H9 (cell line): ENCODE measurements around the gene ZSWIM6. TPM values are rescaled to one million over a fixed set of nuclear protein-coding genes. Genes with fewer than 3 reads are reported as not detected.

Experiments
- DNase-seq: peaks from one replicate; pipeline ENCODE4 v3.0.0-alpha.2; 2017
- H2AFZ ChIP-seq: one replicate; pipeline ENCODE4 v1.6.1; 2013; ENCODE audit warnings: mild to moderate bottlenecking, low read length, control low read depth, moderate library complexity
- H2AK5ac ChIP-seq: 2 replicates; pipeline ENCODE4 v1.6.1; 2013; ENCODE audit warnings: low read length, control low read depth, mixed read lengths; ENCODE audit not compliant: insufficient read length
- H2BK120ac ChIP-seq: one replicate; pipeline ENCODE4 v1.6.1; 2013; ENCODE audit warnings: low read depth, mild to moderate bottlenecking, low read length, control low read depth, inconsistent platforms; ENCODE audit not compliant: poor library complexity, severe bottlenecking
- H2BK12ac ChIP-seq: 2 replicates; pipeline ENCODE4 v1.6.1; 2013; ENCODE audit warnings: low read length, control low read depth, mixed read lengths, low read depth; ENCODE audit not compliant: insufficient read length
- H2BK15ac ChIP-seq: 2 replicates; pipeline ENCODE4 v1.6.1; 2013; ENCODE audit warnings: low read depth, low read length, control low read depth
- H2BK20ac ChIP-seq: one replicate; pipeline ENCODE4 v1.6.1; 2013; ENCODE audit warnings: low read depth, mild to moderate bottlenecking, low read length, control low read depth, inconsistent platforms; ENCODE audit not compliant: poor library complexity, severe bottlenecking
- H2BK5ac ChIP-seq: 2 replicates; pipeline ENCODE4 v1.6.1; 2013; ENCODE audit warnings: low read length, control low read depth, mixed read lengths; ENCODE audit not compliant: insufficient read length
- H3K14ac ChIP-seq: 2 replicates; pipeline ENCODE4 v1.6.1; 2013; ENCODE audit warnings: low read length, control low read depth; ENCODE audit not compliant: insufficient read depth
- H3K18ac ChIP-seq: 2 replicates; pipeline ENCODE4 v1.6.1; 2013; ENCODE audit warnings: low read depth, mild to moderate bottlenecking, mixed read lengths, low read length, control low read depth; ENCODE audit not compliant: insufficient read length
- H3K23ac ChIP-seq: 2 replicates; pipeline ENCODE4 v1.6.1; 2013; ENCODE audit warnings: low read length, control low read depth, mixed read lengths, low read depth; ENCODE audit not compliant: insufficient read length
- H3K23me2 ChIP-seq: 2 replicates; pipeline ENCODE4 v1.6.1; 2013; ENCODE audit warnings: low read depth, mild to moderate bottlenecking, mixed read lengths, low read length, control low read depth; ENCODE audit not compliant: insufficient read length, poor library complexity, severe bottlenecking
- H3K27ac ChIP-seq: 2 replicates; pipeline ENCODE4 v1.5.1; 2013; ENCODE audit warnings: low read length, control low read depth, mixed read lengths, low read depth; ENCODE audit not compliant: insufficient read length
- H3K27me3 ChIP-seq: 2 replicates; pipeline ENCODE4 v1.6.1; 2013; ENCODE audit warnings: low read length, control low read depth, inconsistent platforms; ENCODE audit not compliant: insufficient read depth
- H3K4ac ChIP-seq: 2 replicates; pipeline ENCODE4 v1.6.1; 2013; ENCODE audit warnings: low read depth, mild to moderate bottlenecking, control low read depth, inconsistent platforms, low read length, moderate library complexity
- H3K4me1 ChIP-seq: 2 replicates; pipeline ENCODE4 v1.6.1; 2013; ENCODE audit warnings: low read length, control low read depth, inconsistent platforms; ENCODE audit not compliant: insufficient read depth
- H3K4me2 ChIP-seq: 2 replicates; pipeline ENCODE4 v1.6.1; 2013; ENCODE audit warnings: low read length, control low read depth, mixed read lengths; ENCODE audit not compliant: insufficient read length, insufficient read depth
- H3K56ac ChIP-seq: 2 replicates; pipeline ENCODE4 v1.6.1; 2013; ENCODE audit warnings: low read depth, mild to moderate bottlenecking, mixed read lengths, low read length, control low read depth; ENCODE audit not compliant: insufficient read length
- H3K79me1 ChIP-seq: 2 replicates; pipeline ENCODE4 v1.6.1; 2013; ENCODE audit warnings: low read depth, mild to moderate bottlenecking, moderate library complexity, low read length, control low read depth, inconsistent platforms; ENCODE audit not compliant: insufficient read depth, poor library complexity, severe bottlenecking
- H3K79me2 ChIP-seq: 2 replicates; pipeline ENCODE4 v1.6.1; 2013; ENCODE audit warnings: low read length, control low read depth, inconsistent platforms; ENCODE audit not compliant: insufficient read depth
- H3K9ac ChIP-seq: 2 replicates; pipeline ENCODE4 v1.6.1; 2013; ENCODE audit warnings: low read length, control low read depth, mixed read lengths; ENCODE audit not compliant: insufficient read length; ENCODE audit errors: extremely low read depth
- H3K9me3 ChIP-seq: one replicate; pipeline ENCODE4 v1.6.1; 2013; ENCODE audit warnings: low read depth, low read length, inconsistent platforms; ENCODE audit not compliant: control insufficient read depth
- H3T11ph ChIP-seq: one replicate; pipeline ENCODE4 v1.6.1; 2013; ENCODE audit warnings: mild to moderate bottlenecking, low read length, control low read depth, inconsistent platforms
- H4K20me1 ChIP-seq: one replicate; pipeline ENCODE4 v1.6.1; 2013; ENCODE audit not compliant: control insufficient read depth, insufficient read length, insufficient read depth
- H4K5ac ChIP-seq: 2 replicates; pipeline ENCODE4 v1.6.1; 2013; ENCODE audit warnings: low read depth, mild to moderate bottlenecking, mixed read lengths, low read length, control low read depth; ENCODE audit not compliant: insufficient read length
- H4K8ac ChIP-seq: replicated peaks from 2 replicates; pipeline ENCODE4 v1.6.1; 2013; ENCODE audit warnings: low read length, control low read depth, mixed read lengths, low read depth; ENCODE audit not compliant: insufficient read length
- H4K91ac ChIP-seq: 2 replicates; pipeline ENCODE4 v1.6.1; 2013; ENCODE audit warnings: low read depth, mild to moderate bottlenecking, moderate library complexity, mixed read lengths, low read length, control low read depth; ENCODE audit not compliant: insufficient read length
- H3K27ac Mint-ChIP-seq, 3 experiments: 2 replicates in 2 of 3; 3 replicates in 1 of 3; pipeline ENCODE4 v1.8.0; 2020 to 2021; ENCODE audit warnings: mixed read lengths in 3 of 3, mild to moderate bottlenecking in 1 of 3, moderate library complexity in 1 of 3
- H3K27me3 Mint-ChIP-seq: 2 replicates; pipeline ENCODE4 v1.8.0; 2021; ENCODE audit warnings: low read depth, mild to moderate bottlenecking, moderate library complexity, mixed read lengths
- H3K36me3 Mint-ChIP-seq, 3 experiments: 2 replicates in 2 of 3; 3 replicates in 1 of 3; pipeline ENCODE4 v1.8.0; 2020 to 2021; ENCODE audit warnings: low read depth in 3 of 3, mixed read lengths in 3 of 3; ENCODE audit not compliant: insufficient read depth in 1 of 3
- H3K4me1 Mint-ChIP-seq, 2 experiments: 2 replicates each; pipeline ENCODE4 v1.8.0; 2020; ENCODE audit warnings: mixed read lengths in 2 of 2
- H3K4me3 Mint-ChIP-seq, 2 experiments: 2 replicates in 1 of 2; 3 replicates in 1 of 2; pipeline ENCODE4 v1.8.0; 2020 to 2021; ENCODE audit warnings: mild to moderate bottlenecking in 2 of 2, mixed read lengths in 2 of 2, moderate library complexity in 1 of 2
- H3K9me3 Mint-ChIP-seq, 2 experiments: 2 replicates in 1 of 2; 3 replicates in 1 of 2; pipeline ENCODE4 v1.8.0; 2020; ENCODE audit warnings: mild to moderate bottlenecking in 2 of 2, mixed read lengths in 2 of 2, moderate library complexity in 1 of 2
- WGBS: extraction: QIAGEN DNeasy Blood & Tissue Kit; methylation state at CpG from one replicate; pipeline ENCODE4 v1.1.7; 2013; ENCODE audit warnings: missing lambda C conversion rate, low lambda C conversion rate, mixed read lengths; ENCODE audit not compliant: insufficient read length; ENCODE audit errors: extremely low coverage; 5-methylcytosine and 5-hydroxymethylcytosine counted together
- total RNA-seq: library from RNA; stranded (reverse); gene quantifications from 2 replicates; pipeline ENCODE4 v1.2.1, GENCODE V29; 2021
- TF ChIP-seq, protein P1 (sequence below): fragments of 200-600 bp; sonication (generic); conservative IDR thresholded peaks from 3 replicates; pipeline ENCODE4 v1.8.0; 2021; ENCODE audit warnings: antibody characterized with exemption, mild to moderate bottlenecking

Gene ZSWIM6
- total RNA-seq, 1 experiment from 2014 or later, result 11.5 TPM

GRCh38 chr5:61289241-61289640 is 42.8 kb upstream of the ZSWIM6 start:
- Histone ChIP-seq H3K9me3 (no peaks in the 10 kb centered on the region), H3K23me2 (no peaks in the 10 kb centered on the region), H4K91ac (no peak overlapping the region), H3K4ac (no peak overlapping the region), H2BK120ac (no peak overlapping the region), H4K8ac (no peak overlapping the region), H3T11ph (no peak overlapping the region), H3K14ac (no peak overlapping the region), H3K18ac (no peak overlapping the region), H3K27me3 (no peaks in the 10 kb centered on the region), H2BK5ac (no peak overlapping the region), H3K9ac (no peak overlapping the region), H3K79me2 (no peaks in the 10 kb centered on the region), H2BK12ac (no peak overlapping the region), H2AFZ (no peak overlapping the region), H3K27ac (no peak overlapping the region), H3K23ac (no peak overlapping the region), H2BK20ac (no peak overlapping the region), H2BK15ac (no peak overlapping the region), H4K5ac (no peak overlapping the region), H2AK5ac (no peak overlapping the region), H4K20me1 (no peaks in the 10 kb centered on the region), H3K56ac (no peak overlapping the region), H3K4me1 (peaks cover 3% of the 10 kb centered on the region), H3K4me2 (no peak overlapping the region), H3K79me1 (no peaks in the 10 kb centered on the region)
- no peak for DNase-seq
- TF ChIP-seq, protein P1, sequence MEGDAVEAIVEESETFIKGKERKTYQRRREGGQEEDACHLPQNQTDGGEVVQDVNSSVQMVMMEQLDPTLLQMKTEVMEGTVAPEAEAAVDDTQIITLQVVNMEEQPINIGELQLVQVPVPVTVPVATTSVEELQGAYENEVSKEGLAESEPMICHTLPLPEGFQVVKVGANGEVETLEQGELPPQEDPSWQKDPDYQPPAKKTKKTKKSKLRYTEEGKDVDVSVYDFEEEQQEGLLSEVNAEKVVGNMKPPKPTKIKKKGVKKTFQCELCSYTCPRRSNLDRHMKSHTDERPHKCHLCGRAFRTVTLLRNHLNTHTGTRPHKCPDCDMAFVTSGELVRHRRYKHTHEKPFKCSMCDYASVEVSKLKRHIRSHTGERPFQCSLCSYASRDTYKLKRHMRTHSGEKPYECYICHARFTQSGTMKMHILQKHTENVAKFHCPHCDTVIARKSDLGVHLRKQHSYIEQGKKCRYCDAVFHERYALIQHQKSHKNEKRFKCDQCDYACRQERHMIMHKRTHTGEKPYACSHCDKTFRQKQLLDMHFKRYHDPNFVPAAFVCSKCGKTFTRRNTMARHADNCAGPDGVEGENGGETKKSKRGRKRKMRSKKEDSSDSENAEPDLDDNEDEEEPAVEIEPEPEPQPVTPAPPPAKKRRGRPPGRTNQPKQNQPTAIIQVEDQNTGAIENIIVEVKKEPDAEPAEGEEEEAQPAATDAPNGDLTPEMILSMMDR, result peak; percentile 52; the same call in 2 of the 3 replicates
- Mint-ChIP-seq H3K27ac (no peak overlapping the region; a peak in 1 of 7 replicates), H3K4me3 (no peak overlapping the region), H3K4me1 (peaks cover 8 to 18% of the 10 kb centered on the region in 2 experiments), H3K36me3 (no peaks in the 10 kb centered on the region), H3K9me3 (no peaks in the 10 kb centered on the region; a peak in 1 of 5 replicates), H3K27me3 (no peaks in the 10 kb centered on the region)
- WGBS, result no CpG with 5 or more reads among the region's 2 CpGs
